Glomerular endothelial cell (primary cell): ENCODE results near the gene GDA. TPM values are rescaled to one million over a fixed set of nuclear protein-coding genes. Genes with fewer than 3 reads are reported as not detected.

Experiments
- DNase-seq: peaks from one replicate; pipeline ENCODE4 v3.0.0-alpha.2; 2011; ENCODE audit warnings: low read depth, low spot score; ENCODE audit errors: extremely low read depth
- total RNA-seq: library from RNA; depleted of rRNA; stranded (reverse); fragments of >200 nt; gene quantifications from 2 replicates; pipeline ENCODE4 v1.2.3, GENCODE V29; 2015

The GDA gene
- 0.05 TPM in 1 of 2 replicates, not detected in the other for total RNA-seq

DNA sequence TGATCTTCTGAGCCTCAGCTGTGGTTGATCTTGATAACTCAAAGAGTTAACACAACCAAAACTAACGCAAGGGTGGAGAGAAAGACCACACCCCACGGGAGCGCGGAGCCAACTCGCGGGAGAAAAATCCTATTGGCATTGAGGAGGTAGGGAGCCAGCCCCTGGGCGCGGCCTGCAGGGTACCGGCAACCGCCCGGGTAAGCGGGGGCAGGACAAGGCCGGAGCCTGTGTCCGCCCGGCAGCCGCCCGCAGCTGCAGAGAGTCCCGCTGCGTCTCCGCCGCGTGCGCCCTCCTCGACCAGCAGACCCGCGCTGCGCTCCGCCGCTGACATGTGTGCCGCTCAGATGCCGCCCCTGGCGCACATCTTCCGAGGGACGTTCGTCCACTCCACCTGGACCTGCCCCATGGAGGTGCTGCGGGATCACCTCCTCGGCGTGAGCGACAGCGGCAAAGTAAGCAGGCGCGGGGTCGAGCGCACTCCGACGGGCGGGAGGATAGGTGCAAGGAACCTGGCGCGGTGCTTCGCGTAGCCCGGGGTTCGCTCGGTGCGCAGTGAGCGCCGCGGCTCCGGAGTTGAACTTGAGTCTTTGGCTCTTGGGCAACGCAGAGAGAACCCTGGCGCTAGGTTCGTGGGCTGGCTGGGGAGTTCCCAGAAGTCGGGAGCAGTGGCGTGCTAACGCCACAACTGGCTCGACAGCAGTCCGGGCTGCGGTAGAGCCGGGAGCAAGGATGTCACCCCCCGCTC lies at the start of gene GDA:
Gene GDA (plus strand): TSS at position 210 of the 745 bp plus-strand sequence. CDS start 120 bp downstream, at position 330.
- no peak for DNase-seq

DNA sequence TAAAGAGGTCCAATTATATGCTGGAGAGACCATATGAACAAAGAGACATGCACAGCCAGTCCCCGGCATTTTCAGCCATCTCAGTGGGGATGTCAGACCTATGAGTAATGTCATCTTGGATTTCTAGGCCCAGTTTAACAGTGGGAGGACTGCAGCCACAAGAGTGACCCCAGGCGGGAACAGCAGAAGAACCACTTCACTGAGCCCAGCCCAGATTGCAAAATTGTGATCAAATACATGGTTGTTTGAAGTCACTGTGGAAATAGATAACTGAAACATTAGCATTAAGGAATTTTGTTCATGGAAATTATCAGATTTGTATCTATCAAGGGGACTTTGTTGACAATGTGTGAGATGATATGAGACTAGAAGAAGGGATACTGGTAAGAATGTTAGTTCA lies 46.7 kb upstream of the GDA start:
- DNase-seq = no peak

DNA sequence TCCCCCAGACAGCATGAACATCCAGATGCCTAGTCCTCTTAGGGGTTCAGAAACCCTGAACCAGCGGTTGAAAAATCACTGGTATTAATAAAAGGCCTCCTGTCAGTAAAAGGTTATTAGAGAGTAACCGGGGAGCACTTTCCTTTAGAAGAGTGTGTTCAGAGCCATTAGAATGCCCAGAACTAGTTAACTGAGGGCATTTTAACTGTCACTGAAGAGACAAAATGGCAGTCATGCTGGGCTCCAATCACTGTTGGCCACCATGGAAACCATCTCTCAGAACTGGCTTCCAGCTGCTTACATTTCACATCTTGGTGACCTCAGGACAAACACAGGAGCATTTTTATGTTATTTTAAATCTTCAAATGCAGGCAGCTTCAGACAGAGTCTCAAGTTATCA lies 36.2 kb upstream of the GDA start:
- no peak for DNase-seq

DNA sequence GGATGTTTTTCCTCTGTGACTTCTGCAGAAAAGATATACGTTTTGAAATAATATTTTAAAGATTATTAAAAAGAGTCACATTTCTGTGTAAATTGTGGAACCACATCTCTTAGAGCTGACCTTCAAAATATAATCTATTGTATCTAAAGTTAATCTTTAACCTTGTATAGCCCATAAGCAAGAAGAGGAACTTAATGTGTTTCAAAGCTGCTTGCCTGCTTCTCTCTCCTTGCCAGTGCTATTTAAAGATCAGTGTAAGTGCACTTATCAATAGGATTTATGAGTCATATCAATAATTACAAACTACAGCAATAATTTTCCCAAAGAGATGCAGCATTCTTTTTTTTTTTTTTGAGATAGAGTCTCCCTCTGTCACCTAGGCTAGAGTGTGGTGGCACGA lies 29.4 kb upstream of the GDA start:
- no peak for DNase-seq

DNA sequence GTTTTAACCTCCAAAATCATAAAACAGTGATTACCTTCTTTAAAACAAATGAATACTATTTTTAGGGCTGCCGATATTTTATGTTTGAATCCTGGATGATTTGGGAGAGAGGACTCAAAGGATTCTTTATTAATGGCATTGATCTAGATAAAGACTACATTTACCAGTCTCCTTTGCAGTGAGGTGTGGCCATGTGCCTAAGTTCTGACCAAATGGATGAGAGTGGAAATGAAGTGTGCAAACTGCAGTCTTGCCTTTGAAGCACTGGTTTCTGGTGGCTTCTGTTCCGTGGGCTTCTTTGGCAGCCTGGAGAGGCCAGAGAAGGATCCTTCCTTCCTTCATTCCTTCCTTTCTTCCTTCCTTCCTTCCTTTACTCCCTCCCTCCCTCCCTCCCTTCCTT lies 24.3 kb upstream of the GDA start:
- DNase-seq = no peak

DNA sequence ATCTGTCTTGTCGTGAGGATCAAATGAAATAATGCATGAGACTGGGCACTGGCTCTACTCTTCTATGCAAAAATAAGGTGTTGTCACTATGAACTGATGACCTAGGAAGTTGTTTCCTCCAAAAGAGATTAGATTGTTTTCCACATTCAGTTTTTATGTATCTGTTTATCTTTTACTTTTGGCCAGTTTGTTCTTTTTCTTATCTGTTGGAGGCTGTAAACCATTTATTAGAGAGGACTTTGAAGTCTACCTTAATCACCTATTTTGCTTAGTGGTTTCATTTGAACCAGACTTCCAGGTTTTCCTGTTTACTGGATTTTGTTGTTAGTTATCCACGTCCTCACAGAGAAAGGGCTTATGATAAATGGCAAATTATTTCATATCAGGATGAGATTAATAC lies 21.5 kb upstream of the GDA start:
- no peak for DNase-seq

DNA sequence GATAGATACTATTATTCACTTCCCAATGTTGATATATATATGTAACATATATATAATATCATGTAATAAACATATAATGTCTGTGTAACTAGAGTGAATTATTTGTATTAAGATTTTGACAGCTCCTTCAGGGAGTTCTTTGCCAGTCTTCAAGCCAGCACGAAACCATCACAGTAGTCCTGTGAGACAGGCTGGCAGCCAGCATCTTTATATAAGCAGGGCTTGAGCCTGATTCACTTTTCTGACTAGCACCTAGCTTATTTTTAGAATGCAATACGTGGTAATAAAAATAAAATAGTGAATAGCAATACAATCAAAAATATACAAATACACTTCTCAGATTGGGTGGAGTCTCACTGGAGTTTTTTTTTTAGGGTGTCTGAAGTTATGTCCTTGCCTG lies 20.7 kb upstream of the GDA start:
- DNase-seq = no peak

DNA sequence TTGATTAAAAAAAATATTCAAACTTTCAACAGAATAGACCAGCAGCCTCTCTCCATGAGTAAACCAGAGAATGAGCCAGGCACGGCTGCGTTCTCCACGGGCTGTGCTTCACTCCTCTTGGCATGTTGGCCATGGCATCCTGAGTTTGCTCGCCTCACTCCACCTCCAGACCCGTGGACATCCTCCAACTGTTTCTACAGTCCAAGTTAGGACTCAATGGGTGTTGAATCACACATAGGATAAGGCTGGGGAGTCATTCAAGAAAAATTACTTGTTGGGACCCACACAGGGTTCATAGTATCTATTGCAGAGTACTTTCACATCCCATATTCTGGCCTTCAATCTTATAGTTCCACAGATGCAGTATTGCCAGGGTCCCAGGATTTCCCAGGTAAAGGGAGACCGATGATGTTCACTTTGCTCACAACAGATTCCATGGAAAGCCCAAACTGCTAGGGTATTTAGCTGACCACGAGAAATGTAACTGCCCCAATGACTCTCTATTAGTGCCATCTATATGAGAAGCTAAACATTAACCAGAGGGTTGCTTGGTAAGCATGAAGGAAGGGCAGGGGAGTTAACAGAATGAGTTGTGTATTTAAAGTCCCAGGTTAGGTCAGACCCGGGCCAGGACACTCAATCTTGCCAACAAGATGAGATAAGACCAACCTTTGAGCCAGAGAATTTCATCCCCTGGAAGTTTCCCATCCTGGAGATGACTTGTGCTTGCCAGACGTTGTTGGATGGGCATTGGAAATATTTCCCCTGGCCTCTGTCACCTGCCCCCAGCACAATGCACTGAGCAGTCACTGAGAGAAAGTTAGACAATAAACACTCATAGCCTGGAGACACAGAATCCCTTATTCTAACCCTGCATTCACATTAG lies 19.7 kb upstream of the GDA start:
- DNase-seq = no peak

DNA sequence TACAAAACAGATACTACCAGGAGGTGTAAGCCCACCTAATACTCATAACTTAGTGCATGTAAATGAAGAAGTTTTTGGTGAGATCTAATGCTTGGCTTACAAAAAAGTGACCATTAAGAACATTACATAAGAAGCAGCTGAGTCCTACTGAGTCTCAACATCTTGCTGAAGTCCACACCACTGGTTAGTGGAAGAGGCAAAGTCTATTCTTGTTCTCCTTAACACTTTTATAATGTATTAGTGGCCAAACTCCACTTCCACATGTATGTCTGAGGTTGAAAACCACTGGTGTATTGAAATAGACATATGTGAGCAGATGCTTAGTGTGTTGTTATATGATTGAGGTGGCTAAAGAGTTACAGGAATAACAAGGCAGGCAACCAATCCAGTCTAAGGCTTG lies 18.9 kb upstream of the GDA start:
- no peak for DNase-seq

DNA sequence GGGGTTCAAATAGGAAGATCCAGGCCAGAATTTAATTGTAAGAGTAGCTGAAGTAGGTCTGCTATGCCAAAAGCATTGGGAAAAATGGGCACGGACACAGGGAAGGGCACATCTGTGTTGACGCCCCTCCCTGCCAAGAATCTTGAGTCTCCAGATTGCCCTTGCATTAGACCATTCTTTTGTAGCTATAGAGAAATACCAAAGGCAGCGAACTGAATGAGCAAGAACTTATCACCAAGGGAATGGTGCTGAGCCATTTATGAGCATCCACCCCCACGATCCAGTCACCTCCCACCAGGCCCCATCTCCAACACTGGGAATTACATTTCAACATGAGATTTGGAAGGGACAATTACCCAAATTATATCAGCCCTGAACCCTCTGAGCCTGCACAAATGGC lies 18.0 kb upstream of the GDA start:
- no peak for DNase-seq

DNA sequence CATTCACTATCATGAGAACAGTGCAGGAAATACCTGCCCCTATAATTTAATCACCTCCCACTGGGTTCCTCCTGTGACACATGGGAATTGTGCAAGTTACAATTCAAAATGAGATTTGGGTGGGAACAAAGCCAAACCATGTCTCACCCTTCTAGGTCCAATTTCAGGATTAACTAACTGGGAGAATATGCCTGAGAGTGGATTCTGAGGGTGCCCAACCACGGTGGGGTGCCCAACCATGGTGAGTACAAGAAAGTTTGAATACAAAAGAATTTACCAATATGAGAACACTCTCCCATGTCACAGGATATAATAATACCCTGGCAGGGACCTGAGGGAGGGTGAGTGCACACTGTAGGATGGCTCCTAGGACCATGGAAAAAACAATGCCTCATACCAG lies 17.2 kb upstream of the GDA start:
- no peak for DNase-seq

DNA sequence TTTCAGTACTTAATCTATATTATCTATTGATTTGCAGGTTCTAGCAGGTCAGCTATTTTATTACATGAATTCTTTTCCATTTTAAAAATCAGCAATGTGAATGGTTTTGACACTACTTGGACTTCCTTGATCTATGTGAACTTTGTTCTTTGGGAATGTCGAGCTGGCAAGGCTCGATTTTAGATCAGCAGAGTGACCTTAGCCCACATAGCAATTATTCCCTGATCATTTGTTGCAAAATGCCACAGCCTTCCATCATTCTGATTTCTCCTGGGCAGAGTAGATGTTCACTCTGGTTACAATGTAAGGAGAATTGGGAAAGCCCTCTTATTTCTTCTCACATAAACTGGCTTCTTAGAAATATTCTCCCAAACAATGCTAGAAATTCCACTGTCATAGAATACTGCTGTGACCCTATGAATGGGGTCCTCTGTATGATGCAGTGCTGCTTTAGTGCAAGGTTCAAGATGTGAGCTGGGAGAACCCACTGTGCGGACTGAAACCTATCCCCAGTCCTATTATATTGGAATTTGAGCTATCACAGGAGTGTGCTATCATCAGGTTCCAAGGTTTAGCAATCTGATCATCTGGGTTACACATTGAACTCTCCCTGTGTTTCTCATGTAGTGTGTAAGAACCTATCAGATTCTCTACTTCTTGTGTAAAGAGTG lies 15.7 kb upstream of the GDA start:
- no peak for DNase-seq

DNA sequence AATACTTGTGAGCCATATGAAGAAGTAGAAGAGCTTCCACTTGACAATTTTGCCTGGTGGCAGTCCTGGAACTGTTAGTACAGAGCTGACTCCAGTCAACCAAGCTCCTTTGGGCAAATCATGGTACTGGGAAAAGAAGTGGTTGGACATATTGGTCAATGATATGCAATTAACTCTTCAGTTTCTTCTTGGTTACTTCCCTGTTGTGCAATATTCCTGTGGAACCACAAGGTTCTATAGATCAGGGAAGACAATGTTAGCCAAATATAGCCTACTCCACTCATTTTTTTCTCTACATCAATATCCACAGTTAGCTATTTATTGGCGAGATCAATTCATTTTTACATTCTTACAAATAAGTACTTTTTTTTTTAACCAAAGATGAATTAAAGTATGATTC lies 14.4 kb upstream of the GDA start:
- DNase-seq = no peak

DNA sequence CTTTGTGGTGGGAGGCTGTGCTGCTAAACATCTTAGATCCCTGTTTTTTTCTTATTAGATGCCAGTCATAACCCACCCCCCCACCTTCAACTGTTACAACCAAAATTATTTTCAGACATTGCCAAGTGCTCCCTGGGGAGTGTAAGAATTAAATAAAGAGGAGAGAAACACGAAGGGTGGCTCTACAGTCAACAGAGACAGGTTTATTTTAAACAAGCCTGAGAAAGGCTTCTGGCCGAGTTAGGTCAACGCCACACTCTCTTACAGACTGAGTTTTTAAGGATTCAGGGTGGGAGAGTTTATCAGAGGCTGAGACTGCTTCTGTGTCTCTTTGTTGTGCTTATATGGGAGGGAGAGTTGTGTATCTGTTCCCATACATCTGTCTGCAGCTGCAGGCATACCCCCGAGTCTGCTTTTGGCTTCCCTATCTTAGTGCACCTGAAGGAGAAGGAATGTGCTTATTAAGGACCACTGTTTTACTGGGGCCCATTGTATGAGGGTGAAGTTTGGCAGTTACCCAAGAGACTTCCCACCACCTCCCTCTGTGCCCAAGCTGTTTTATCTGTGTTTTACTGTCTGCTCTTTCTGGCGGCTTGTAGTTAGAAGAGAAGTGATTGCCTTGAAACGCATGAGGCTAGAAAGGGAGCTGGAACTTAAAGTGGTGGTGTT lies 11.4 kb upstream of the GDA start:
- no peak for DNase-seq

DNA sequence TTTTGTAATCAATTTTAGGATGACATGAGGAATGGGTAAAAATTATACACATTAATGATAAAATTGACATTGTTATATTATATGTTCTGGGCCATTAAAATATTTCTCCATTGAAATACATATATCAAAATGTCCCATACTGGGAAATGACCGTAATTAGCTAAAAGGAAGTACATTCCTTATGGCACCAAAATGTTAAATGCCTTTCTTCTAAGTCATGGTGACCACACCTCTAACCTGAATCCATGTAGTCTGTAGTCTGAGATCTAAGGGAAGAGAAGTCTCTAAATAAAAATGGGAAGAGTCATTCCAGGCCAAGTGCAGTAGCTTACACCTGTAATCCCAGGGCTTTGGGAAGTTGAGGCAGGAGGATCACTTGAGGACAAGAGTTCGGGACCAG lies 10.0 kb upstream of the GDA start:
- no peak for DNase-seq

DNA sequence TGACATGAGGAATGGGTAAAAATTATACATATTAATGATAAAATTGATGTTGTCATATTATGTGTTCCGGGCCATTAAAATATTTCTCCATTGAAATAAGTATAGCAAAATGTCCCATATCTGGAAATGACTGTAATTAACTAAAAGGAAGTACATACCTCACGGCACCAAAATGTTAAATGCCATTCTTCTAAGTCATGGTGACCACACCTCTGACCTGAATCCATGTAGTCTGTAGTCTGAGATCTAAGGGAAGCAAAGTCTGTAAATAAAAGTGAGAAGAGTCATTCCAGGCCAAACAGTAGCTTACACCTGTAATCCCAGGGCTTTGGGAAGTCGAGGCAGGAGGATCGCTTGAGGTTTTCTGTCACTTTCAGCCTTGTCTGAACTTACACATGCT lies 8.7 kb upstream of the GDA start:
- DNase-seq = no peak

DNA sequence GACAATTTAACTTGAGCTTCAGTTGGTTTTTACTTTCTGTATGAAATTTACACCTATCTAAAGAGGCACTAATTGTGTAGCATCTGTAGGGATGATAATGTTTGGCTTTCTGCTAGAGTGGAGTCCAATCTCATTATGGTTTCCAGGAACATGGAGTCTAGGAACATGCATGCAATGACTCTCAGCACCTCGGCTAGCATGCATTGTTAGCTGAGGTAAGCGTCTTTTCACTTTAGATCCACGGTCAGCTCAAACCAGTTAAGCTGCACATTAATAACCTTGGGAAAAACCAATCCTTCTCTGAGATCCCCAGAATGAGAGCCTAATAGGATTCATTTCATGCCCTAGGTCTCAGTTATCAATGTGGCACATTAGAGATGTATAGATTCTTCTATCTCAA lies 7.8 kb upstream of the GDA start:
- no peak for DNase-seq

DNA sequence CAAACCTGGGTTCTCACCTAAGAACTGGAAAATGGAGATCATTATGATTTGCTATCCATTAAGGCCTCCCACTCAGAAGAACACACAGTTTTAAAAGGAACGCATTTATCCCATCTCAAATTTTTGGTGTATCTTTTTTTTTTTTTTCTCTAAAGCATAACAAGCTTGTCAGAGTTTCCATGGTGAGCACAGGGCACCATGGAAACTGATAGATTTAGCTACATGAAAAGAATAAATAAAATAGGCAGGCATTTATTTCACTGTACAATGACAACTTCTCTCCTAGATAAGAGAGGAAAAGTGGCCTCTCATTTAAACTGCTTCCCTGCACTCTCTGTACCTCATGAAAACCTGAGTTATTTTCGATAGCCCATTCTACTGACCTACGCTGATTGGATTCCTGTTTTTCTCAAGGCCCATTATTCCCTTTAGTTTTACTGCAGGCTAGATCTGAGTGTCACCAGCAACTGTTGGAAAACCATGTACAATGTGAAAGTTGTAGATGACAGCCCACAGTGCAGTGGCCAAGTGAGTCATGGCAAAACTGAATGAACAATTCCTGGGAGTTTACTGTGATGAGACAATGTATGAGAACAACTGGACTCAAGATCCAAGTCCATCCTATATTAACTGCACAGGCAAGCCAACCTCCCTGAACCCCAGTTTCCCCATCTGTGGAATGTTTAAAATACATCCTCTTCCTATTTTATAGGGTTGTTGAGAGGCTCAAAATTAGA lies 4.3 kb upstream of the GDA start:
- DNase-seq = no peak

DNA sequence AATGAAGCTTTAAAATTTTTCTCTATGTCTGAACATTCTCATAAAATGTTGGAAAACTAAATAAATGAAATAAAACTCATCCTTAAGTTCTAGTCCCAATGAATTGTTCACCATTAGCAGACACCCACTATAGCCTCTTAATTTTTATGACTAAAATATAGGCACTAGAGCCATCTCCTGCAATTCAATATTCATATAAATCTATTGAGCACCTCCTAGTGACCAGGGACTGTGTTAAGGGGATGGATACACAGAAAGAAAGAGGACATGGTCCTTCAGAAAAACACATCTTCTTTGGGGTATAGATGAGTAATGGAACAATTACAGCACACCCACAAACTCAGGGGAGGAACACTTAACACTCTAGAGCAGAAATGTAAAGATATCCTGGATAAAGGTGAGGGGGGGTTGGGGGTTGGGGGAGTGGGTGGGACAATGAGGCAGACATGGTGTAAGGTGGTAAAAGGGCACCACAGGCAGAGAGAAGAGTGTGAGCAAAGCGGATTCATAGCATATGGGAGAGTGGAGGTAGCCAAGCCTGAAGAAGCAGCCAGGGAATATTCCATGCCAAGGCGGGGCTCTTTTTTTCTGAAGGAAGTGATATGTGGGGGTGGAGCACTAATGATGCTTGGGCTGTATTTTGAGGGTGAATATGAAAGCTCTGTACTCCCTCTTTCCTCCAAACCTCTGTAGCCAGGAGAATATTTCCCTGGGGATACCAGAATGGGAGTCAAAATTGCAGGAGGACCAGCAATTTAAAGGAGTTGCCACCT lies 3.3 kb upstream of the GDA start:
- DNase-seq = no peak

DNA sequence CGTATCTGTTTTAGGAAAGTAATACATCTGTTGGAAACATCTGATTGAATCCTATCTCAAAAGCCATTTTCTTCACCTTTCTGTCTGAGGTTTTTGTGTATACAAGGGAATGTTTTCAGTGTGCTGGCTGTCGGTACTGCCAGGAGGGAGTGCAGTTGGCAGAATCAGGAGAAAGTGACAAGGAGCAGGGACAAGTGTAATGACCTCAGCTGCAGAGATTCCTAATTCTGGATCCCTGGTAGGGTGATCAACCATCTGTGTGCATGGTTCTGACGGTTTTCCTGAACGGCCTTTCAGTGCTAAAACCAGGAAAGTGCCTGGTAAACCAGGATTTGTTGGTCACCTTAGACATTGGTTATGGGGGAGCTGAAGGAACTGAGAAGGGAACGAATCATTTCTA lies 1.6 kb upstream of the GDA start:
- DNase-seq = no peak
